Measurements from ENCODE around the gene DLX2.
A peak's percentile ranks its signal among the peaks of the same experiment; 100 is the strongest.
"Not testable (repeated sequence)": the region's sequence is repeated elsewhere in the genome, so short reads cannot be mapped to it uniquely, and the experiment has no call there.

DLX2 gene

GRCh38 chr2:172102391-172103359 is at the start of gene DLX2:
DLX2 (minus strand) TSS chr2:172102900; CDS start chr2:172102538, 362 bp downstream.
- DNase-seq (ENCODE audit: low spot score) = peak; percentile 67

- no peak for DNase-seq (ENCODE audit: low spot score)
Observed at GRCh38 chr2:172147944-172148650, 45.4 kb upstream of the DLX2 start.

GRCh38 chr2:172143817-172144216 is 41.1 kb upstream of the DLX2 start:
- DNase-seq (ENCODE audit: low spot score) = no peak

GRCh38 chr2:172138727-172139126 is 36.0 kb upstream of the DLX2 start:
- DNase-seq (ENCODE audit: low spot score) = not testable (repeated sequence)

GRCh38 chr2:172137943-172138342 is 35.2 kb upstream of the DLX2 start:
- DNase-seq (ENCODE audit: low spot score) = no peak

GRCh38 chr2:172137109-172137508 is 34.4 kb upstream of the DLX2 start:
- DNase-seq (ENCODE audit: low spot score) = no peak

- DNase-seq (ENCODE audit: low spot score) = no peak
Observed at GRCh38 chr2:172135446-172135845, 32.7 kb upstream of the DLX2 start.

GRCh38 chr2:172134270-172134669 is 31.6 kb upstream of the DLX2 start:
- DNase-seq (ENCODE audit: low spot score) = no peak

GRCh38 chr2:172131713-172132555 is 29.2 kb upstream of the DLX2 start:
- DNase-seq (ENCODE audit: low spot score) = no peak

GRCh38 chr2:172129404-172129803 is 26.7 kb upstream of the DLX2 start:
- DNase-seq (ENCODE audit: low spot score) = no peak

GRCh38 chr2:172128484-172128883 is 25.8 kb upstream of the DLX2 start:
- DNase-seq (ENCODE audit: low spot score) = no peak

GRCh38 chr2:172120118-172120517 is 17.4 kb upstream of the DLX2 start:
- DNase-seq (ENCODE audit: low spot score) = no peak

GRCh38 chr2:172119089-172119488 is 16.4 kb upstream of the DLX2 start:
- DNase-seq (ENCODE audit: low spot score) = no peak

GRCh38 chr2:172116107-172116506 is 13.4 kb upstream of the DLX2 start:
- no peak for DNase-seq (ENCODE audit: low spot score)

- no peak for DNase-seq (ENCODE audit: low spot score)
Observed at GRCh38 chr2:172114579-172114978, 11.9 kb upstream of the DLX2 start.

- not testable (repeated sequence) for DNase-seq (ENCODE audit: low spot score)
Observed at GRCh38 chr2:172114176-172114575, 11.5 kb upstream of the DLX2 start.

- peak; percentile 29 for DNase-seq (ENCODE audit: low spot score)
Observed at GRCh38 chr2:172113617-172114016, 10.9 kb upstream of the DLX2 start.

GRCh38 chr2:172109988-172110811 is 7.5 kb upstream of the DLX2 start:
- no peak for DNase-seq (ENCODE audit: low spot score)

GRCh38 chr2:172109256-172109987 is 6.7 kb upstream of the DLX2 start:
- DNase-seq (ENCODE audit: low spot score) = no peak

- no peak for DNase-seq (ENCODE audit: low spot score)
Observed at GRCh38 chr2:172108587-172108930, 5.9 kb upstream of the DLX2 start.
